ENCODE results near the gene UBAC2.

The UBAC2 gene

DNA sequence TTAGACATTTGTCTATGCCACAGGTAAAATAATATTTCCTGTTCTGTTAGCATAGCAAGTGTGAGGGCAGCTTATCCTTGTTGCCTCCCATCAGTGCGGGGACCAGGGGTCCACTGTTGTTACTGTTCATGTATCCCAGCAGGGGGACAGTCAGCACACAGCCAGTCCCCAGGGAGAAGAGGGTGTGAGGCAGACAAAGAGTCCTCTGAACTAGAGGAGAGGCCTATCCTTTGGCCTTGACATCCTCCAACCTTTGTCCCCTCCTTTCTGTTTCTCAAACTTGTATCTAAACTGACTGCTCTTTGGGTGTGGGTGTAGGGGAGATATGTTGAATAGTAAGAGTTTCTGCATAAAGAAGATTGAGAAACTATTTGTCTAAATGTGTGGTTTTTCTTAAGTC is 60.4 kb downstream of the UBAC2 start:
- H3K4me1 ChIP-seq (ENCODE audit: insufficient read depth, poor library complexity, severe bottlenecking): no peaks in the 10 kb centered on the region
- no peak overlapping the region for H3K4me3 ChIP-seq (ENCODE audit: severe bottlenecking)
- TF ChIP-seq, protein P1, sequence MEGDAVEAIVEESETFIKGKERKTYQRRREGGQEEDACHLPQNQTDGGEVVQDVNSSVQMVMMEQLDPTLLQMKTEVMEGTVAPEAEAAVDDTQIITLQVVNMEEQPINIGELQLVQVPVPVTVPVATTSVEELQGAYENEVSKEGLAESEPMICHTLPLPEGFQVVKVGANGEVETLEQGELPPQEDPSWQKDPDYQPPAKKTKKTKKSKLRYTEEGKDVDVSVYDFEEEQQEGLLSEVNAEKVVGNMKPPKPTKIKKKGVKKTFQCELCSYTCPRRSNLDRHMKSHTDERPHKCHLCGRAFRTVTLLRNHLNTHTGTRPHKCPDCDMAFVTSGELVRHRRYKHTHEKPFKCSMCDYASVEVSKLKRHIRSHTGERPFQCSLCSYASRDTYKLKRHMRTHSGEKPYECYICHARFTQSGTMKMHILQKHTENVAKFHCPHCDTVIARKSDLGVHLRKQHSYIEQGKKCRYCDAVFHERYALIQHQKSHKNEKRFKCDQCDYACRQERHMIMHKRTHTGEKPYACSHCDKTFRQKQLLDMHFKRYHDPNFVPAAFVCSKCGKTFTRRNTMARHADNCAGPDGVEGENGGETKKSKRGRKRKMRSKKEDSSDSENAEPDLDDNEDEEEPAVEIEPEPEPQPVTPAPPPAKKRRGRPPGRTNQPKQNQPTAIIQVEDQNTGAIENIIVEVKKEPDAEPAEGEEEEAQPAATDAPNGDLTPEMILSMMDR (IDR thresholded peaks at IDR 0.05; ENCODE audit: poor library complexity, severe bottlenecking): no peak
- DNase-seq (ENCODE audit: low spot score): no peak
- H3K9me3 ChIP-seq (ENCODE audit: severe bottlenecking): no peaks in the 10 kb centered on the region
- ATAC-seq (ENCODE audit: low read depth): no peak
- H3K27me3 ChIP-seq (ENCODE audit: insufficient read depth, poor library complexity, severe bottlenecking): no peaks in the 10 kb centered on the region
- no peak overlapping the region for H3K27ac ChIP-seq (ENCODE audit: poor library complexity, severe bottlenecking)
- peaks cover under 1% of the 10 kb centered on the region; the same call in 1 of the 2 replicates for H3K36me3 ChIP-seq (ENCODE audit: low read depth)

DNA sequence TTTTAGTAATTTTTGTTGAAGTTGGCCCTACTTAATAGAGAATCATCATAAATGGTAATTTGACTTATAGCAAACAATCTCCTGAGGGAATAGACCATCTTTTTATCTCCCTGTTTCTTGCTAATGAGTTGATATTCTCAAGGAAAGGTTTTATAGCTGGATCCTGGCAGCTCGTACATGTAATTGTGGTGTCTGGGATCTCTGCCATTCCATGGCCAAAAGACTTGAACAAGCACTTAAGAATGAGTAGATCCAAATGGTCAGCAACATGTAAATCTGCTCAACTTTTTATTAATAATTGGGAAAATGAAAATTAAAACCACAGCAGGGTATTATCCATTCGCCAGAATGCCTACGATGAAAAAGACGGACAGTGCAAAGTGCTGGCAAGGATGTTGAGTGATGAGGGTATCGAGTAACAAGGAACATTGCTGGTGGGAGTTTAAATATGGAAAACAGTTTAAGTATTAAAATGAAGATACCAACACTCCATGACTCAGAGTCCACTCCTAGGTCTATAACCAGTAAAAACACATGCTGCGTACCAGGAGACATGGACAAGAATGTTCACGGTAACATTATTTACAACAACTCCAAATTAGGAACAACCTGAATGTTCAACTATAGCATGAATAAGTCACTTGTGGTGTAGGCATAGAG is 62.6 kb downstream of the UBAC2 start:
- TF ChIP-seq, protein P1 (IDR thresholded peaks at IDR 0.05; ENCODE audit: poor library complexity, severe bottlenecking): no peak
- no peak for ATAC-seq (ENCODE audit: low read depth)
- H3K4me3 ChIP-seq (ENCODE audit: severe bottlenecking): no peak overlapping the region
- H3K27me3 ChIP-seq (ENCODE audit: insufficient read depth, poor library complexity, severe bottlenecking): no peaks in the 10 kb centered on the region
- H3K4me1 ChIP-seq (ENCODE audit: insufficient read depth, poor library complexity, severe bottlenecking): no peaks in the 10 kb centered on the region
- no peak for DNase-seq (ENCODE audit: low spot score)
- no peak overlapping the region for H3K27ac ChIP-seq (ENCODE audit: poor library complexity, severe bottlenecking)
- no peaks in the 10 kb centered on the region for H3K36me3 ChIP-seq (ENCODE audit: low read depth)
- H3K9me3 ChIP-seq (ENCODE audit: severe bottlenecking): no peaks in the 10 kb centered on the region

DNA sequence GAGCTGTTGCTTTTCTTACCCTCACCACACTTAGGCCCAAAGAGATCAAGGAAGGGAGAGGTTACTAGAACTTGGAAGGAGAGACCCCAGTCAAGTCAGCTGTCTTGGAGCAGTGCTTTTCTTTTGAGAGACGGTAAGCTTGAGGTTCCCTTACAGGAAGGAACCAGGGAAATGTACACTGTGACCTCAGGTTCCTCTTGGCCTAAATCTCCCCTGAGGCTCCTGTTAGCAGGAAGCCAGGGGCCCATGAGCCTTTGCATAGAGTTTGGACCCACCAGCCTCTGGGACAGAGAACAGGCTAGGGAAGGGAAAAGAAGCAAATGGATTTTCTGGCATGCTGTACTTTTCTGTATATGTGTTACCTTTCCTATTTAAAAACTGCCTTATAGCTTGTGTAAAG is 63.4 kb downstream of the UBAC2 start:
- Histone ChIP-seq H3K36me3 (ENCODE audit: low read depth) (no peaks in the 10 kb centered on the region), H3K4me1 (ENCODE audit: insufficient read depth, poor library complexity, severe bottlenecking) (no peaks in the 10 kb centered on the region), H3K9me3 (ENCODE audit: severe bottlenecking) (no peaks in the 10 kb centered on the region), H3K27me3 (ENCODE audit: insufficient read depth, poor library complexity, severe bottlenecking) (no peaks in the 10 kb centered on the region), H3K4me3 (ENCODE audit: severe bottlenecking) (no peak overlapping the region), H3K27ac (ENCODE audit: poor library complexity, severe bottlenecking) (no peak overlapping the region)
- TF ChIP-seq, protein P1 (IDR thresholded peaks at IDR 0.05; ENCODE audit: poor library complexity, severe bottlenecking): no peak
- no peak for ATAC-seq (ENCODE audit: low read depth)
- DNase-seq (ENCODE audit: low spot score): no peak

DNA sequence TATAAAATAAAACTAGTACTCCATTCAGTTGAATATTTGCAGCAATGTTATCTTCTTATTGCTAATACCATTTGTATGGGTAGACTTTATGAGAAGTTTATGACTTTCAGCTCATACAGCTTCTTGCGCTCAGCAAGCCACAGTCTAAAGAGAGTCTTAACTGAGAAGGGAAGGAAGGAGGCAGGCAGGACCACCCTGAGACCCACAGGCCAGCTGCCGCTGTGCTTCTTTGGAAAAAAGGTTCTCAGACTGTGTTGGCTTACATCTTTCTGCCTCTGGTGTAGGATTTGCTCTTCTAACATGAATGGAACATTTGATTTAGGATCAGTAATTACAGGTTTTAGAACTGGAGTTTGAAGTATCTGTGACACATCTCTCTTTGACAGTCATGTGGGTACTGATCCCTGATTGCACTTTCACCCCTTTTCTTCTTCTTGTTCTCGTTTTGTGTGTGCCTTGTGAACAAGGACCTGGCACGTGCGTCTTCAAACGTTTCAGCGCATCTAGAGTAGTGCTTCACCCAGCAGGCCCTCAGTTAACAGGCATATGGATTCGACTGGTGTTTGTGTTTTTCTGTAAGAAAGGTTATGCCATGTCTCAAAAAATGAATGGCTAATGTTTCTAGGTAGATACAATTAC is 64.6 kb downstream of the UBAC2 start:
- Histone ChIP-seq H3K9me3 (ENCODE audit: severe bottlenecking) (no peaks in the 10 kb centered on the region), H3K36me3 (ENCODE audit: low read depth) (peaks cover 4% of the 10 kb centered on the region; the same call in 1 of the 2 replicates), H3K4me1 (ENCODE audit: insufficient read depth, poor library complexity, severe bottlenecking) (no peaks in the 10 kb centered on the region), H3K4me3 (ENCODE audit: severe bottlenecking) (no peak overlapping the region), H3K27ac (ENCODE audit: poor library complexity, severe bottlenecking) (no peak overlapping the region), H3K27me3 (ENCODE audit: insufficient read depth, poor library complexity, severe bottlenecking) (no peaks in the 10 kb centered on the region)
- TF ChIP-seq, protein P1 (IDR thresholded peaks at IDR 0.05; ENCODE audit: poor library complexity, severe bottlenecking): no peak
- no peak for ATAC-seq (ENCODE audit: low read depth)
- no peak for DNase-seq (ENCODE audit: low spot score)
